Stomach (tissue), 9 donors: ENCODE data around the gene ALDH1A1. TPM values are rescaled to one million over a fixed set of nuclear protein-coding genes. Genes with fewer than 3 reads are reported as not detected.
A peak's percentile ranks its signal among the peaks of the same experiment; 100 is the strongest.

Experiments used
- DNase-seq, 2 donors: peaks; one replicate each; pipeline versions ENCODE4 v3.0.0 to v3.0.0-alpha.2; 2013 to 2019
- H3K27ac ChIP-seq, 5 donors: fragments of 200-600 bp in 4 of 5; sonication (generic) in 4 of 5; one replicate each; pipeline ENCODE4 v1.5.1; 2013 to 2019; ENCODE audit warnings: mild to moderate bottlenecking in 1 of 5, moderate library complexity in 1 of 5
- H3K27me3 ChIP-seq, 3 donors: fragments of 200-600 bp; sonication (generic); one replicate each; pipeline ENCODE4 v1.5.1; 2017 to 2019; ENCODE audit warnings: mixed run types in 1 of 3
- H3K36me3 ChIP-seq, 4 donors: fragments of 200-600 bp; sonication (generic); 1 replicate in 3 of 4; 2 replicates in 1 of 4; pipeline ENCODE4 v1.5.1; 2016 to 2019
- H3K4me1 ChIP-seq, 4 donors: fragments of 200-600 bp; sonication (generic); one replicate each; pipeline ENCODE4 v1.5.1; 2016 to 2019
- H3K4me3 ChIP-seq, 4 donors: fragments of 200-600 bp; sonication (generic) in 3 of 4; one replicate each; pipeline ENCODE4 v1.5.1; 2016 to 2019; ENCODE audit warnings: mild to moderate bottlenecking in 1 of 4
- H3K9me3 ChIP-seq, 4 donors: fragments of 200-600 bp; sonication (generic); one replicate each; pipeline ENCODE4 v1.5.1; 2016 to 2019
- EP300 ChIP-seq: sonication (generic); formaldehyde crosslinking; IDR thresholded peaks from one replicate; pipeline ENCODE4 v1.6.1; 2017; ENCODE audit warnings: antibody characterized with exemption
- POLR2A ChIP-seq, 4 donors: fragments of 450-650 bp; IDR thresholded peaks; one replicate each; pipeline ENCODE4 v1.6.1; 2016; ENCODE audit warnings: antibody characterized with exemption in 4 of 4, control low read depth in 2 of 4, mild to moderate bottlenecking in 1 of 4, moderate library complexity in 1 of 4
- POLR2AphosphoS5 ChIP-seq, 3 donors: sonication (generic); formaldehyde crosslinking; IDR thresholded peaks; one replicate each; pipeline ENCODE4 v1.6.1; 2016; ENCODE audit warnings: antibody characterized with exemption in 3 of 3
- WGBS, 5 donors: extraction: QIAGEN DNeasy Blood & Tissue Kit in 3 of 5; methylation state at CpG; one replicate each; pipeline versions ENCODE4 v1.1.5 to v1.1.7; 2013 to 2018; 5-methylcytosine and 5-hydroxymethylcytosine counted together
- intact Hi-C: fragments of 100-400 bp; cut with DNase I; formaldehyde crosslinking; loops from one replicate; pipeline ENCODE4 v1.15.1; 2023; ENCODE audit warnings: low total_unique reads
- polyA plus RNA-seq, 3 donors: library from polyadenylated mRNA; stranded (reverse); fragments of 200-250 nt; gene quantifications; one replicate each; pipeline ENCODE4 v1.2.3, GENCODE V29; 2013
- total RNA-seq, 5 donors: library from RNA; depleted of rRNA; stranded (reverse); fragments of >200 nt; gene quantifications; one replicate each; pipeline versions ENCODE4 v1.1.0 to v1.2.3, GENCODE V29; 2014 to 2016
- TF ChIP-seq, protein P1 (sequence below), 7 experiments: fragments of 450-650 bp in 4 of 7; fragments of 200-600 bp in 3 of 7; sonication (generic) in 3 of 7; IDR thresholded peaks; one replicate each; pipeline ENCODE4 v1.5.1; 2016 to 2019; ENCODE audit warnings: antibody characterized with exemption in 7 of 7, control low read depth in 2 of 7, mild to moderate bottlenecking in 1 of 7
- donor health status: healthy with polysubstance abuse.
- donor health status: Bipolar disorder and iron deficiency.
- donor health status: healthy.

Gene ALDH1A1
- total and polyA plus RNA-seq, 8 donors: 92.1 to 423 (median 252) TPM

- 37 to 59% (median 42%) methylated on average over 1 of the region's 1 CpG for WGBS, 5 donors
- no peak for DNase-seq
- intact Hi-C loops: no loop called here
- no peaks in the 10 kb centered on the region for H3K27me3 ChIP-seq
- H3K9me3 ChIP-seq: no peaks in the 10 kb centered on the region
- peaks cover 0 to 33% (median 17%) of the 10 kb centered on the region in 4 donors for H3K4me1 ChIP-seq
- TF ChIP-seq POLR2A (IDR thresholded peaks at IDR 0.05) (no peak), POLR2AphosphoS5 (IDR thresholded peaks at IDR 0.05) (no peak), EP300 (no peak)
- TF ChIP-seq, protein P1, sequence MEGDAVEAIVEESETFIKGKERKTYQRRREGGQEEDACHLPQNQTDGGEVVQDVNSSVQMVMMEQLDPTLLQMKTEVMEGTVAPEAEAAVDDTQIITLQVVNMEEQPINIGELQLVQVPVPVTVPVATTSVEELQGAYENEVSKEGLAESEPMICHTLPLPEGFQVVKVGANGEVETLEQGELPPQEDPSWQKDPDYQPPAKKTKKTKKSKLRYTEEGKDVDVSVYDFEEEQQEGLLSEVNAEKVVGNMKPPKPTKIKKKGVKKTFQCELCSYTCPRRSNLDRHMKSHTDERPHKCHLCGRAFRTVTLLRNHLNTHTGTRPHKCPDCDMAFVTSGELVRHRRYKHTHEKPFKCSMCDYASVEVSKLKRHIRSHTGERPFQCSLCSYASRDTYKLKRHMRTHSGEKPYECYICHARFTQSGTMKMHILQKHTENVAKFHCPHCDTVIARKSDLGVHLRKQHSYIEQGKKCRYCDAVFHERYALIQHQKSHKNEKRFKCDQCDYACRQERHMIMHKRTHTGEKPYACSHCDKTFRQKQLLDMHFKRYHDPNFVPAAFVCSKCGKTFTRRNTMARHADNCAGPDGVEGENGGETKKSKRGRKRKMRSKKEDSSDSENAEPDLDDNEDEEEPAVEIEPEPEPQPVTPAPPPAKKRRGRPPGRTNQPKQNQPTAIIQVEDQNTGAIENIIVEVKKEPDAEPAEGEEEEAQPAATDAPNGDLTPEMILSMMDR (IDR thresholded peaks at IDR 0.05): no peak
- peak overlapping the region in 1 of 5 donors; percentile 36 for H3K27ac ChIP-seq
- H3K4me3 ChIP-seq: no peak overlapping the region
- H3K36me3 ChIP-seq: peaks cover 0 to 22% (median 19%) of the 10 kb centered on the region in 4 donors
These were observed 46.0 kb downstream of the ALDH1A1 start for GRCh38 chr9:72906810-72907209.

- H3K27ac ChIP-seq: no peak overlapping the region
- H3K4me3 ChIP-seq: no peak overlapping the region
- peaks cover 0 to 30% (median 11%) of the 10 kb centered on the region in 4 donors for H3K4me1 ChIP-seq
- DNase-seq: no peak
- 64 to 71% (median 66%) methylated on average over 3 of the region's 3 CpGs for WGBS, 5 donors
- intact Hi-C loops: no loop called here
- H3K36me3 ChIP-seq: peaks cover 0 to 30% (median 24%) of the 10 kb centered on the region in 4 donors
- H3K27me3 ChIP-seq: no peaks in the 10 kb centered on the region
- H3K9me3 ChIP-seq: no peaks in the 10 kb centered on the region
- TF ChIP-seq, protein P1 (IDR thresholded peaks at IDR 0.05): no peak
- no peak for TF ChIP-seq POLR2A (IDR thresholded peaks at IDR 0.05)
- TF ChIP-seq EP300: no peak
- no peak for TF ChIP-seq POLR2AphosphoS5 (IDR thresholded peaks at IDR 0.05)
These were observed 47.1 kb downstream of the ALDH1A1 start for GRCh38 chr9:72905514-72906480.

GRCh38 chr9:72904267-72905093, 48.4 kb downstream of the ALDH1A1 start:
- Histone ChIP-seq H3K36me3 (peaks cover 0 to 43% (median 33%) of the 10 kb centered on the region in 4 donors), H3K27ac (no peak overlapping the region), H3K9me3 (no peaks in the 10 kb centered on the region), H3K4me3 (no peak overlapping the region), H3K27me3 (no peaks in the 10 kb centered on the region), H3K4me1 (peaks cover 0 to 30% (median 8%) of the 10 kb centered on the region in 4 donors)
- DNase-seq: no peak
- intact Hi-C loops: no loop called here
- WGBS, 5 donors: 48 to 97% (median 94%) methylated on average over 2 of the region's 2 CpGs
- TF ChIP-seq POLR2A (IDR thresholded peaks at IDR 0.05) (no peak), EP300 (no peak), POLR2AphosphoS5 (IDR thresholded peaks at IDR 0.05) (no peak)
- TF ChIP-seq, protein P1 (IDR thresholded peaks at IDR 0.05): no peak

GRCh38 chr9:72903103-72903502, 49.8 kb downstream of the ALDH1A1 start:
- intact Hi-C loops: no loop called here
- Histone ChIP-seq H3K36me3 (peaks cover 0 to 45% (median 36%) of the 10 kb centered on the region in 4 donors), H3K4me1 (peaks cover 0 to 30% (median 8%) of the 10 kb centered on the region in 4 donors), H3K27ac (no peak overlapping the region), H3K4me3 (no peak overlapping the region), H3K9me3 (no peaks in the 10 kb centered on the region), H3K27me3 (no peaks in the 10 kb centered on the region)
- no peak for TF ChIP-seq EP300
- no peak for TF ChIP-seq POLR2AphosphoS5 (IDR thresholded peaks at IDR 0.05)
- TF ChIP-seq, protein P1 (IDR thresholded peaks at IDR 0.05): no peak
- TF ChIP-seq POLR2A (IDR thresholded peaks at IDR 0.05): no peak
- WGBS, 5 donors: 77 to 84% (median 79%) methylated on average over 4 of the region's 4 CpGs
- no peak for DNase-seq
